ENCODE data around the gene SCD5.
A peak's percentile ranks its signal among the peaks of the same experiment; 100 is the strongest.

SCD5 gene

DNA sequence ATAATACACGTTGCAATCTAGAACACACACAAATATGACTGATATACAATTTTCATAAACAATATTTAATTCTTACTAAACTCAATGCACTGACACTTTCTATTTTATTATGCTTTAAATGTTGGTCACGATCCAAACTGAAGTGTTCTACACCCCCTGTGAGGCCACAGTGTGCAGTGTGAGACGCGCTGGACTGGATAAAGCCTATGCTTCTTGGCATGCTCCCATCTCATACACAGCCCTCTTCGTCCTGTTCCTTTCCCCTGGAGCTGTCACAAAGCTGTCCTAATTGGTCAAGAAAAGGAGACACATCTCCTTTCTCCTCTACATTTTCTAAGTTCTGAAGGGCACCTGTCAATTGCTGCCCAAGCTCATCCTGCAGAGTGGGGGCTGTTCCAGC, 72.0 kb downstream of the SCD5 start:
- DNase-seq (ENCODE audit: low read depth), result no peak

DNA sequence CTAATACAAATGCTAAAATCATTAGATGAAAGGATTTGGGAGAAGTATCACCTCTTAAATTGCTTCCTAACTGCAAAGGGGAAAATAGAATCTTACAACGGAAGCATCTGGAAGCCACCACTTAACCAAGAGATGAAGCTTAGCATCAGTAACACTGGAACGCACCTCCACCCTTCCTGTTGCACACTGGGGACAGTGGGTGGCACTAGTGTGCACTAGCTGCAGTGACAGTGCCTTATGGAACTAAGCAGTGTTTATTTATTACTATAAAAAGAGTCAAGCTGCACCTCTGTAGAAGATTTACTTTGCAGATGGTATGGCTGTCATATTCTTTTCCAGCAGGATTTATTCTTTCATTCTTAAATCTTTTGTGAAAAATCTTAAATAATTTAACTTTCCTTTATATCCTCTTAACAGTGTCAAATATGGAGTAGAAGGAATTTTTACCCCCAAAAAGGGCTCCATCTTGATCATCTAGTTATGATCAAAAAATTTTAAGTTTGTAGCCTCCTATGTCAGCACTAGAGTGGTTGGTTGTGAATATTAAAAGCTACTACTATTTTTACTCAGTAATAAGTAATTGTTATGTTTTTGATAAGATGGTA, 76.7 kb downstream of the SCD5 start:
- no peak for DNase-seq (ENCODE audit: low read depth)

DNA sequence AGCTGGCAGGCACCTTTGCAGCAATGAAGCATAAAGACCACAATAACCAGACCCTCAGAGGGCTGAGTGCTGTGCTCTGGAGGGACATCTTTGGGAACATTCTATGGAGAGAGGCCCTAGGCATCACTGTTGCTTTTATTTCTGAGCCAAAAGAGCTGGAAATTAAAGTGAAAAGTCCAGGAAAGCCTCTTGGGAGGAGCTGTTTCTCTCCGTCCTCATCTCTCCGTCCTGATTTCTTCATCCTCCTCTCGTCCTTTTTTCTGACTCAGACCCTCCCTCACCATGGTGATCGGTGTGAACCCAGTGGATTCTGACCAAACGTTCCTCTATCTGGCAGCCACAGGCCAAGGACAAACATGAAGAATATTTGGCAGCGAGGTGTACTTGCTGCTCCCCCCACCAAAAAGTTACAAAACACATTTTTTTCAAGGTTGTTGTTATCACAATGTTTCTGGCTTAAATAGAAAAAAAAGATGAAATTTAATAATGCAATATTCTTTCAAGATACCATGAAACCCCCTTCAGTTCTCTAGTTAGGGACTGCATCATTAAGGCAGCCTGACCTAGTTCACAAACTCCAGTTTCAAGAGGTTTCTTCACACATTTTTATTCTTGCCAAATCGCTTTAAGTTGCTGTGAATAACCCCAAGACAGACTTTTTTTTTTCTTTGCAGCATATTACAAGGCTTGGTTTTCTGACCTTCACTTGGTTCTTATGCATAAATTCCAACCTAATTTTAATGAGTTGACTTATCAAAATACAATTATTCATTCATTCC, 80.2 kb downstream of the SCD5 start:
- DNase-seq (ENCODE audit: low read depth), result peak; percentile 54

DNA sequence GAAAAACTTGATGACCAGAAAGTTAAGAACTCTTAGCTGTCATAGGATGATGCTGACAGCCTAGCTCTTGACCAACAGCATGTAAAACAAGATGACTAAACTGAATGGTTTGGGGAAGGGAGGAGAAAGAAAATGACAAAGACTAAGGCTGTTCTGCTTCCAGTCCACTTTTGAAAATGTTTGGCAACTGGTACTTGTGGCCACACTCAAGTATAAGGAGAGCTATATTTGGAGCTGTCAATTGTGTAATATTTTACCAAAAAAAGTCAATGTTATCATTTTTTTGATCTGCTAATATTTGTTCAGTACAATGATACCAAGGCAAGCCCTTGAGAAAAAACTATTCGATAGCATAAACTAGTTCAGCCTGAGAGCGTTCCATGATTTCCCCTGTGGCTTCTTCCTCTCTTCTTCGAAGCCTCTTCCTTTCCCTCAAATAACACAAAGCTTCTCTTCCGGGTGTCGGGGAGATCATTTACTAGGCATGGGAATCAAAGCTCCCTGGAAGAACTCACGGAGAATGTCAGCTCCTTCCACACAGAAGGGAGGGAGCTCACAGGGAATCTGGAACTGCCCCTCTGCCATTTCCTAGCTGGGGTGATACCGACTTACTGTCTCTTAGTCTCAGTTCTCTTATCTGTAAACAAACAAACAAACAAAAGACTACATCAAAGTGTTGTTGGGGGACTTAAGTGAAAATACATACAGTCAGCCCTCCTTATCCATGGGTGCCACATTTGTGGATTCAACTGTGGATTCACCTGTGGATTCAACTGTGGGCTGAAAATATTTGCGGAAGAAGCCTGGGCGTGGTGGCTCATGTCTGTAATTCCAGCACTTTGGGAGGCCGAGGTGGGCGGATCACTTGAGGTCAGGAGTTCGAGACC, 82.6 kb downstream of the SCD5 start:
- peak; percentile 49 for DNase-seq (ENCODE audit: low read depth)

DNA sequence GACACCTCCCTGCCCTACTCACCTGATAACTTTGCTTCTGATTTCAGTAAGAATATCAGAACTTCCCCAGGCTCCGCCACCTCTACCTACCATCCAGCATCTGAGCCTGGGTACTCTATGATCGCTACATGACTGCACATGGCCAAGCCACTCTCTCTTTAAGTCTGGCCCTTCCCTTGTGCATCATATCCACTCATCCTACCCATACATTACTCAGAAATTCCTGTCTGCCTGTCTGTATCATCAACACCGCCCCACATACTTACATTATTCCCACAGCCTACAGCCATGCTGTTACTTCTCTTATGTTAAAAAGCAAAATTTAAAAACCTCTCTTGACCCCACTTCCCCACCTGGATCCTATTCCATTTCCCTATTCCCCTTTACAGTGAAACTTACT, 84.7 kb downstream of the SCD5 start:
- DNase-seq (ENCODE audit: low read depth), result peak; percentile 22

DNA sequence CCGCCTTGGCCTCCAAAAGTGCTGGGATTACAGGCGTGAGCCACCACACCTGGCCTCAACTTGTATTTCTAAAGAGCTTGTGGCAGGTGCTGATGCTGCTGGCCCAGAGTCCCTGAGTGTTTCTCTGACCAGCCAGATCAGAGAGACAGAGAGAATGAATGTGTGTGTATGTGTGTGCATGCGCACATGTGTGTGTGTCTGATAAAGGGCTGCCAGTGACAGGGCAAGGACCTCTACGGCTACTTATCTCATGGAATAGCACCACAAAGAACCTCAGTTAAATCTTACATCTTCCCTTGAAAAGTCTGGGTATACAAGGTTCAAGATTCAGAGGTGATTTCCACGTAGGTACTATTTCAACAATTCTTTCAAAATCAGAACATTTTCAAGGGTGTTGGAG, 86.0 kb downstream of the SCD5 start:
- no peak for DNase-seq (ENCODE audit: low read depth)

DNA sequence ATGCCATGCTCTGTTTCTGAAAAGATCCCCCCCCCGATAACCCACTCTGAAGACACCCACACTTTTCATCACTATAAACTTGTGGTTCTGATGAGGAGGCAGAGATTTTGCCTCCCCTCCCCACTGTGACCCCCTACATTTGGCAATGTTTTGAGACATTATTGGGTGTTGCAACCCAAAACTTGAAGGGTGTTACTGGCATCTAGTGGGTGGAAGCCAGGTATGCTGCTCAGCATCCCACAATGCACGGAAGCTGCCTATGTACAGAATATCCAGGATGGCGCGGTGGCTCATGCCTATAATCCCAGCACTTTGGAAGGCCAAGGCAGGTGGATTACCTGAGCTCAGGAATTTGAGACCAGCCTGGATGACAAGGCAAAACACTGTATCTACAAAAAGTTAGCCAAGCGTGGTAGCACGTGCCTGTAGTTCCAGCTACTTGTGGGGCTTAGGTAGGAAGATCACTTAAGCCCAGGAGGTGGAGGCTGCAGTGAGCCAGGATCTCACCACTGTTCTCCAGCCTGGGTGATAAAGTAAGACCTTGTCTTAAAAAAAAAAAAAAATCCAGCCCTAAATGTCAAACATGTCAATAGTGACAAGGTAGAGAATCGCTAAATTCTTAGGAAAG, 87.3 kb downstream of the SCD5 start:
- no peak for DNase-seq (ENCODE audit: low read depth)

DNA sequence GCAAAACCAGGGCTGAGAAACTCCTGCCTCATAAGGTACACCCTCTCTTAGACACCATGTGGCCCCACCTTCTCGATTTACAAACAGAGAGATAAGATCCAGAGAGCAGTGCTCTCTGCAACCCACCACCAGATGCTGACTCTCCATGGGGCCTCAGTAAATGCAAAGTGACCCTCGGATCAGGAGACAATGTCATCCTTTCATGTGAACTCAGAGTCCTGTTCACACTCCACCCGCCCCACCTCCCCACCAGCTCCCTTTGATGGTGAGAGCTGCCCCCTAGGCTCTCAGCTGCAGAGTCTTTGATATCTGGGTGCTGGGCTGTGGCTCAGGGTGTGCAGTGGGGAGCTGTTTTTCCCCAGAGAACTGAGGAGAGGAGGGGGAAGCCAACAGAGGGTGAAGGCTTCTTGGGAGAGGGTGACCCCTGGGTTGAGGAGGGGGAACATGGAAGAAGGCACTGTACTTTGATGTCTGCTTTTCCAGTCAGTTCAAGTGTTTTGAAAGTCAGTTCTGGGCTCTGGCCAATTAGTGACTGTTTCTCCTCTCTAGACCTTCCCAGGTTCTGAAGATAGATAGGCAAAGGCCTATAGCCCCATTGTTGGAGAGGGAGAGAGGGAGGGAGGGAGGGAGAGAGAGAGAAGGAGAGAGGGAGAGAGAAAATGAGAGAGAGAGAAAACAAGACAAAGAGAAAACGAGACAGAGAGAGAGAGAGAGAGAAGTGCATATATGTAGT, 88.2 kb downstream of the SCD5 start:
- DNase-seq (ENCODE audit: low read depth), result no peak

DNA sequence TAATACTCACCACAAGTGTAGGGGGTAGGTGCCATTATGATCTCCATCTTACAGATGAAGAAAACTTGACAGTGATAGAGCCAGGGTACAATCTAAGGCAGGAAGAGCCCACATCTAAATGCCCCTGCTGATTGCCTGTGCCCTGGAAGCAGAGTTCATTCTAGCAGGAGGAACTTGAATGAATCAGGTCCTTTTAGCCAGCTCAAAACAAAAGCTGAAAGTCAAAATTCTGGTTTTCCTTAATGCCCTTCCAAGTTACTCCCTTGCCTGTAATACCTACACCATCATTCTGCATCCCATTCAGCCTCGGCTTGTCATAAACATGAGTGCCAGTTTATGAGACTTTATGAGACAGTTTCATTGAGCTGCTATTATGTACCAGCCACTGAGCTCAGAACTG, 89.6 kb downstream of the SCD5 start:
- no peak for DNase-seq (ENCODE audit: low read depth)

DNA sequence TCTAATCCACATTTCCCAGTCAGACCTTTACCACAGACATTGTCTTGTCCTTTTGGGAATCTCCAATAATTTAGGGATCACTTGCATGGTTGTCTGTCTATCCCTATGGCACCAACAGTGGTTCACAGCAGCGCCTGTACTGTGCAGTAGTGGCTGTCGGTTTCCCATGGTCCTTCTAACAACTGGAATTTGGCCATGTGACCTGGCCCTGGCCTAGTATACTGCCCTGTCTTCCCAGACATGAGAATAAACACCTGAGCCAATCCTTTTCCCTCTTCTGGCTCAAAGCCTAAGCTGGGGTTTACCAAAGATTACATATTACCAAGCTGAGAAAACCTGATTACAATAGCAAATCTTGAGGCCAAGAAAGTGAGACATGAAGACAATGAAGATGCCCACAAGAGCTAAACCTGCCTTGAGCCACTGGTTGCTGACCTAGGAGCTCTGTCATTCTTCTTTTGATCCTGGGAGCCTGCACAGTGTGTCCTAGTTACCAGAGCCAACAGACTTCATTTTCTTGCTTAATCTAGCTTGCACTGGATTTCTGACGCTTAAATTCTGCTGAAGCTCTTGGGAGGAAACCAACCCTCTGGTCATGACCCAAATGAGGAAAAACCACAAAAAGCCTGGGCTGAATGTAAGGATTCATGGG, 92.1 kb downstream of the SCD5 start:
- DNase-seq (ENCODE audit: low read depth), result peak; percentile 17

DNA sequence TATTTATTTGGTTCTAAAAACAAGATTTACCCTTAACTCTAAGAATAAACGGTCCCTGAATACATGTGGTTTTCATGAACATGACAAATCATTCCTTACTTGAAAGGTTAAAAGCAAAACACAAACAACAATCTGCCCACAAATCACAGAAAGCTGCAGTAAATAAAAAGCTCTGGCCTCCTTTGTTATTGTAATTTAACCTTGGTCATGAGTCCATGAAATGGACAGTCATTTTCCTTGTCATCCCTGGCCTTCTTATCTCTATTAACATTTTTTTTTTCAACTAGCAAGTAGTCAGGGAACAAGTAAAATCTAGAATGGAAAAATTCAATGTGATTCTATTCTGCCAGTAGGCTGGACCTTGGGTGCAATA, 92.7 kb downstream of the SCD5 start:
- DNase-seq (ENCODE audit: low read depth), result peak; percentile 76

DNA sequence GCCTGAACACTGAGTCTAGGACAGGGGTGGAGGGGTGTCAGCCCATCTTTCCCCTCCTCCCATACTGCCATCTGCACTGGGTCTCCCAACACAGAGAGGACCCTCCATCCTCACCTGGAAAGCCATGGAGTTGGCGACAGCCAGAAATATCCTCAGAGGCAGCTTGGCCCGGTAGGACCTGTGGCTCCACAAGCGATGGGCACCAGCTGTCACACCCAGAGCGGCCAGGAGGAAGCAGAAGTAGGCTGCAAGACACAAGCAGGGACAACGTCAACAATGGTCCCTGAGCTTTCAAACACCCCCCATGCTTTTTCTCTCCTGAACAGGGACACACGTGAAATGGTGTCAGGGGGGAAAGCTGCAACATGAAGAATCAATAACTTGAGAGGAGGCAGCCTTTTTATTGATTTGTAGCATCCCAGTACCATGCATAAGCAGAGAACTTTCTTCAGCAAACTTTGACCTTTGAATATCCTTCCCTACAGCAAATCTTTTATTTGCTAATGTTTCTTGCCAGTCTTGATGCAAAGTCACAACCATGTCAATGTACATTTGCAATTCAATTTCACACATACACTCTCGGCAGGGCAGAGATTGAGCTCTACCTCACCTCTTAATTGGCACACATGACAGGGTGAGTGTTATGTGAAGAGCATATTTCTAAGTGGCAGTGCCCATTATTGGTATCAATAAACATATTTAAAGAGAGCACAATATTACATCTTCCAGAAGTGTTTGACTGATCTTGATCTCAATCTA, 93.2 kb downstream of the SCD5 start:
- no peak for DNase-seq (ENCODE audit: low read depth)

DNA sequence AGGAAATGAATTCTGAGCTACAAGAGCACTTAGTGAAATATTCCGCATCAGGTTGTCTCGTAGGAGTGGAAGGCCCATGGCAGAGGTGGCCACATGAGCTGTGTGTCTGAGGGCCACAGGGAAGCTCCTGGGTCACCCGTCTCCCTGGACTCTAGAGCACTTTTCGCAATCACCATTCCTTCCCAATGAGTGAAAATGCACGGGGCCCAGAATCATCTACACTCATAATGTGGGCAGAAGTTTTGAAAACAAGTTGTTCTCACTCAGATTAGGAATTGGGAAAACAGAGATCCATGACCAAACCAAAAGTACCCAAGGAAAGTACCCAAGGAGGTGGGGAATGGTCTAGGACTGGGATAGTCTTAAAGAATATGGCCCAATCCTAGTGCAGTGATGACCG, 94.4 kb downstream of the SCD5 start:
- DNase-seq (ENCODE audit: low read depth), result peak; percentile 69

DNA sequence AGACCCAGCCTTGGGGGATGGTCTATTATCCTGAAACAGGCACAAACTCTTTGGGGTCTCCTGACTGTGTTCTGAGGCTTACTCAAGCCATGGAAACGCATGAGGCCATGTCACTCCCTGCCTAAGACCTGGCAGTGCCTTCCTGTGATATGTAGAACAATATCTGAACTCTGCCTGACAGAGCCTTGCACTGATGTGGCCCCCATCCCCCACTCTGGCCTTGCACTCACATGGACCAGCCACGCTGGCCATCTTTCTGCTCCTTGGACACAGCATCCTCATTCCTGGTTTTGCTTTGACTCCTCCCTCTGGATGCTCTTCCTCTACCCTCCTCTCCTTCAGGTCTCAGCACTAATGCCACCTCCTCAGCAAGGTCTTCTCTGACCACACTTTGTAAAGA, 100.2 kb downstream of the SCD5 start:
- DNase-seq (ENCODE audit: low read depth), result no peak

DNA sequence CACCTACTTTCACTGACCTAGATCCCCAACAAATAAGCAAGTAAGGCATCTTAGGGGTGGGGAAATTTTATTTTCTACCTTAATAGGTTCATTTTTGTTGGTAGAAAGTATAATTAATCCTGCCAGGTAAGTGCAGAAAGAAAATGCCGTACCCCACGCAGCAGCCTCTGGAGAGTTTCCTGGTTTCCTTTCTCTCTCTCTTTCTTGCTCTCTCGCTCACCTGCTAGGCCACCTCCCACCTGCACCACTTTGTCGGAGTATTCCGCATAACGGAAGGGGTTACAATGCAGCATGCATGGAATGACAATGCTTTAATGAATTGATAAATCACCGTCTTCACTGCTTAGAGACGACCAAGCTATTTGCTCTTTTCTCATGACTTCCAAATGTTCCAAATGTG, 101.0 kb downstream of the SCD5 start:
- no peak for DNase-seq (ENCODE audit: low read depth)

DNA sequence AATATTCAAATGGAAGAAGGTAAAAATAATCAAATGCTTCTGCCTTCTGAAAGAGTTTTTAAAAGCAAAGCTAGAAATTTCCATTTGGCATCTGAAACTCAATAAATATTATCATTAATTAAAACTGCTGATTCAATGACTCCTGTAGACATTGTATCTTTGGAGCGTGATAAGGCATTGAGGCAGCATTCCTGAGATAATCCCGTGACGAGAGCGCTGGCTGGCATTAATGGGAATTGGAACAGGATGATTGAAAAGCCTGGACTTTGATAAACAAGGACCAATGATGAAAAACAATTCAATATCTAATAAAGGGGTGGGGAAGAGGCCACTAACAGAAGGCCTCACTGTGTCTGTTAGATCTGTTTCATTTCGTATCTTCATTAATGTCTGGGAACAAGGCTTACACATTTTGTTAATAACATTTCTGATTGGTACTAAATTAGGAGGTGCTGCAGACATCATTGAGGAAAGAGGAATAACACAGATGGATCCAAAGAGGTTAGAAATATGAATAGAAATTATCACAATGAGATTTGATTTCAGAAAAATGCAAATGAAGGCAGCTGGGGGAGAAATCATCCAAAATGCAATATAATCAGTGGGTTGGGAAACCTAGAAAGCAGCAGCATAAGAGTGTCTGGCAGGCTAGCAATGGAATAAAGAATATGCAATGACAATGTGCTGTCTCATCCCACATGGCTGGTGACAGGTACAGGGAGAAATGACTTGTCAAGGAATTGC, 102.3 kb downstream of the SCD5 start:
- no peak for DNase-seq (ENCODE audit: low read depth)

DNA sequence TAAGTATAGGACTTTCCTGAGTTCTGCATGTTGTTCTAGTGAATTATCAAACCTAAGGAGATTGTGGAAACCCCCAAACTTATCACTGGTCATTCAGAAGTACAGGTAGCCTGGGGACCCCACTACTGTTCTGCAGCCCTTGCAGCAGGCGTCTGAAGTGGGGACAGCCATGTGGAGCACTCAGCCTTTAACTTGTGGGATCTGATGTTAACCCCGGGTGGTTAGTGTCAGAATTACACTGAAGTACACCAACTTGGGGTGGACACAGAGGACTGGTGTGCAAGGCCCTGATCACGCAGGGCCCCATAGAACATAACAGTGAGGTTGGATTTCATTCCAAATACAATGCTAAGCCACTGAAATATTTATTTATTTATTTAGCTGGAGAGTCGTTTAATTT, 103.7 kb downstream of the SCD5 start:
- DNase-seq (ENCODE audit: low read depth), result no peak

DNA sequence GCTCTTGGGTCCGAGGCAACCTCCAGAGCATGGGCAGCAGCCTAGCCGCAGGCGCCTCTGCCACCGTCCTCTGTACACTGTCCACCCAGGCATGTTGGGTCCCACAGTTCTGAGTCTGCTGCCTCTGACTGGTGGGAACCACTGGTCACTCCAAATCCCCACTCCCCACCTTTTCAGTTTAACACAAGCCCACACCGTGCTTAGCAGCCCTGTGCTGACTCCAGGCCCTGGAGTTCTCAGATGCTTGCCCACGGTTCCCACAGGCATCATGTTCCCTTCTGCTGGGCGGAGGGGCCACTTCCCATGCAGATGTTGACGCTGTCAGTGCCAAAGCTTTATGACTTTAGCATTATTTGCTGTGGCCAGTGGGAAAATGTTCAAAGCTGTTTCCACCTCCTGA, 104.5 kb downstream of the SCD5 start:
- DNase-seq (ENCODE audit: low read depth), result no peak

DNA sequence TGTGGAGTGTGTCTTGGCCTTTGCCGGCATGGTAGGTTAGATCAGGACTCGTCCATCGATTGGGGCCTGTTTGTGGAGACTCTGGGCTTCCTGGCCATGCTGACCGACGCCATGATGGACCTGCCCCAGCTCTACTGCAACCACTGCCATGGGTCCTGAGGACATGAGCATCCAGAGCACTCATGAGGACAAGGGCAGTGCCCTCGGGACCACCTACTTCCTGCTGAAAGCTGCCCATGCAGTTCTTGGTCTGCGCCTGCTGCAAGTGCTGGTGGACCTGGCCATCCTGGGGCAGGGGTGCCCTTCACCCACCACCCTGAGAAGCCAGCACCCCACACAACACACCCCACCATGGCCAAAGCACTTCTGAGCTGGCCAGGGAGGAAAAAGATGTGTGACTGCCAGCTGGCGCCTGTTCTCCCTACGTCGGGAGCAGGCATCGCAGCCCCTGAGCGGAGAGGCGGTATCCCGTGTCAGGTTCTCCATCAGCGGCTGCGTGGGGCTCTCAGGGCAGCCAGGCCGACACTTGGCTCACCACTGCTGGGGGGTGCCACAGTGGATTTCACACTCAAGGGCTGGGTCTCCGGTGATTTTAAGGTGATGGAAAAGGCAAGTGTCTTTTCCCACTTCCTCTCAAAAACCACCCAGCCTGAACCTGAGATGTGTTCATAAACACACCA, 106.4 kb downstream of the SCD5 start:
- no peak for DNase-seq (ENCODE audit: low read depth)

All from iris pigment epithelial cell (primary cell).